Measurements from ENCODE around the gene SMC5. TPM values are rescaled to one million over a fixed set of nuclear protein-coding genes. Genes with fewer than 3 reads are reported as not detected.

Gene SMC5
- total and polyA plus RNA-seq, 4 donors, result 9.8 to 90.5 (median 19.1) TPM

- Histone ChIP-seq H3K27ac (ENCODE audit: low read depth in 1 of 2, low read length in 1 of 2) (no peak overlapping the region), H3K9ac (ENCODE audit: insufficient read depth in 1 of 2, low read length in 2 of 2) (no peak overlapping the region), H3K4me1 (ENCODE audit: control insufficient read depth in 5 of 5, insufficient read depth in 5 of 5, low read length in 5 of 5) (peaks cover 0 to 39% (median 4%) of the 10 kb centered on the region in 5 donors), H3K9me3 (ENCODE audit: control insufficient read depth in 4 of 4, insufficient read depth in 3 of 4, low read length in 3 of 4) (no peaks in the 10 kb centered on the region), H3K36me3 (ENCODE audit: control insufficient read depth in 4 of 4, insufficient read depth in 4 of 4, low read length in 4 of 4) (peaks cover 10 to 38% (median 21%) of the 10 kb centered on the region in 4 donors), H3K27me3 (ENCODE audit: control insufficient read depth in 3 of 3, insufficient read depth in 3 of 3, low read length in 2 of 3) (no peaks in the 10 kb centered on the region), H3K4me3 (no peak overlapping the region)
- TF ChIP-seq CTCF (IDR thresholded peaks at IDR 0.05; ENCODE audit: control extremely low read depth, extremely low read depth), result no peak
- no peak for DNase-seq
- WGBS, 2 donors, result 82 to 90% methylated on average over 1 of the region's 1 CpG
- no peak for ATAC-seq (ENCODE audit: insufficient read depth, low FRiP score)
Measured at GRCh38 chr9:70283848-70284247, 25.1 kb downstream of the SMC5 start.

- Histone ChIP-seq H3K36me3 (ENCODE audit: control insufficient read depth in 4 of 4, insufficient read depth in 4 of 4, low read length in 4 of 4) (peaks cover 8 to 33% (median 19%) of the 10 kb centered on the region in 4 donors), H3K27ac (ENCODE audit: low read depth in 1 of 2, low read length in 1 of 2) (no peak overlapping the region), H3K4me1 (ENCODE audit: control insufficient read depth in 5 of 5, insufficient read depth in 5 of 5, low read length in 5 of 5) (peaks cover 0 to 43% (median 4%) of the 10 kb centered on the region in 5 donors), H3K9ac (ENCODE audit: insufficient read depth in 1 of 2, low read length in 2 of 2) (no peak overlapping the region), H3K9me3 (ENCODE audit: control insufficient read depth in 4 of 4, insufficient read depth in 3 of 4, low read length in 3 of 4) (no peaks in the 10 kb centered on the region), H3K4me3 (no peak overlapping the region), H3K27me3 (ENCODE audit: control insufficient read depth in 3 of 3, insufficient read depth in 3 of 3, low read length in 2 of 3) (no peaks in the 10 kb centered on the region)
- no peak for TF ChIP-seq CTCF (IDR thresholded peaks at IDR 0.05; ENCODE audit: control extremely low read depth, extremely low read depth)
- DNase-seq, result peak; percentile 78 to 97 (median 96)
- 62 to 78% methylated on average over 3 of the region's 3 CpGs for WGBS, 2 donors
- no peak for ATAC-seq (ENCODE audit: insufficient read depth, low FRiP score)
Measured at GRCh38 chr9:70285246-70285645, 26.5 kb downstream of the SMC5 start.

- DNase-seq (peak in 2 of 3 donors; percentile 74 to 78), ATAC-seq (ENCODE audit: insufficient read depth, low FRiP score) (no peak)
- peaks cover 8 to 28% (median 18%) of the 10 kb centered on the region in 4 donors for H3K36me3 ChIP-seq (ENCODE audit: control insufficient read depth in 4 of 4, insufficient read depth in 4 of 4, low read length in 4 of 4)
- H3K27ac ChIP-seq (ENCODE audit: low read depth in 1 of 2, low read length in 1 of 2), result no peak overlapping the region
- H3K4me1 ChIP-seq (ENCODE audit: control insufficient read depth in 5 of 5, insufficient read depth in 5 of 5, low read length in 5 of 5), result peaks cover 0 to 52% (median 4%) of the 10 kb centered on the region in 5 donors
- H3K9me3 ChIP-seq (ENCODE audit: control insufficient read depth in 4 of 4, insufficient read depth in 3 of 4, low read length in 3 of 4), result peaks cover 0 to under 1% (median 0%) of the 10 kb centered on the region in 4 donors
- no peak overlapping the region for H3K9ac ChIP-seq (ENCODE audit: insufficient read depth in 1 of 2, low read length in 2 of 2)
- 79 to 87% methylated on average over 4 of the region's 4 CpGs for WGBS, 2 donors
- no peaks in the 10 kb centered on the region for H3K27me3 ChIP-seq (ENCODE audit: control insufficient read depth in 3 of 3, insufficient read depth in 3 of 3, low read length in 2 of 3)
- no peak for TF ChIP-seq CTCF (IDR thresholded peaks at IDR 0.05; ENCODE audit: control extremely low read depth, extremely low read depth)
- H3K4me3 ChIP-seq, result no peak overlapping the region
Measured at GRCh38 chr9:70285981-70286598, 27.3 kb downstream of the SMC5 start.
